Fibroblast of lung (primary cell): Measurements from ENCODE around the gene CFAP100.

ENCODE experiments used
- CTCF ChIP-seq, 2 donors: IDR thresholded peaks in 1 of 2; conservative IDR thresholded peaks in 1 of 2; 1 replicate in 1 of 2; 2 replicates in 1 of 2; pipeline ENCODE4 v1.5.1; 2011 to 2012; ENCODE audit warnings: low read length in 2 of 2, control low read depth in 1 of 2, inconsistent platforms in 1 of 2, low read depth in 1 of 2, mild to moderate bottlenecking in 1 of 2
- EZH2 ChIP-seq: IDR thresholded peaks from 2 replicates; pipeline ENCODE4 v1.5.1; 2012; ENCODE audit warnings: low read length, control low read depth, mild to moderate bottlenecking; ENCODE audit errors: missing control alignments

- no peak for TF ChIP-seq EZH2
- no peak for TF ChIP-seq CTCF (conservative IDR thresholded peaks at IDR 0.05 in 1 of 2, IDR thresholded peaks at IDR 0.05 in 1 of 2; ENCODE audit: low read depth in 1 of 2, low read length in 2 of 2)
These were observed 20.8 kb upstream of the CFAP100 start for GRCh38 chr3:126373682-126374601.
